ENCODE data around the gene KCNMA1.

Gene KCNMA1

DNA sequence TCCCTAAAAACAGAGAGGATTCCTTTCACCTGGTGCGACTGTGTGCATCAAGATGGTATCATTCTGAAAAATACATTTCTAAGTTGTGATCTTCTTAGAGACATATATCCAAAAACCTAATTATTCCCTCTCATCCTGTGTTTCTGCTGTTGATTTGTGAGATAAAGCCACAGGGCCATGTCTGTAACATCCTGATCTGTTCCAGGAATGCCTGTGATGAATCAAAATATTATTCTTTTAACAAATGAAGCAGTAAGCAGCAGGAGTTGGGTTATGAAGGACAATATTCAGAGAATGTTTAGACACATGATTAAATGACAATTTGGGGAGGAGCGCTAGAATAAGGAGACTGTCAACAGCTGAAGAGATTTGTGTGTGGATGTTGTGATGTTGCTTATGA is 731.4 kb downstream of the KCNMA1 start:
- Histone ChIP-seq H3K4me3 (ENCODE audit: insufficient read depth, low read length, poor library complexity, severe bottlenecking) (no peak overlapping the region), H2AFZ (ENCODE audit: low read depth, low read length, severe bottlenecking) (no peak overlapping the region), H3K4me2 (ENCODE audit: low read depth, low read length, poor library complexity, severe bottlenecking) (no peak overlapping the region), H3K36me3 (ENCODE audit: low read length) (no peaks in the 10 kb centered on the region), H3K79me2 (ENCODE audit: insufficient read depth, low read length) (no peaks in the 10 kb centered on the region), H4K20me1 (ENCODE audit: low read depth, low read length) (no peaks in the 10 kb centered on the region), H3K9ac (ENCODE audit: low read length) (no peak overlapping the region), H3K9me2 (replicated peaks; ENCODE audit: insufficient read depth, low read length) (no peaks in the 10 kb centered on the region), H3K9me3 (ENCODE audit: insufficient read depth, low read length) (no peaks in the 10 kb centered on the region), H3K27me3 (ENCODE audit: low read length) (no peaks in the 10 kb centered on the region), H3K27ac (ENCODE audit: low read depth, low read length) (no peak overlapping the region), H3F3A (ENCODE audit: insufficient read depth) (no peaks in the 10 kb centered on the region)
- TF ChIP-seq EZH2phosphoT487 (conservative IDR thresholded peaks at IDR 0.05; ENCODE audit: low read length): no peak
- TF ChIP-seq, protein P1, sequence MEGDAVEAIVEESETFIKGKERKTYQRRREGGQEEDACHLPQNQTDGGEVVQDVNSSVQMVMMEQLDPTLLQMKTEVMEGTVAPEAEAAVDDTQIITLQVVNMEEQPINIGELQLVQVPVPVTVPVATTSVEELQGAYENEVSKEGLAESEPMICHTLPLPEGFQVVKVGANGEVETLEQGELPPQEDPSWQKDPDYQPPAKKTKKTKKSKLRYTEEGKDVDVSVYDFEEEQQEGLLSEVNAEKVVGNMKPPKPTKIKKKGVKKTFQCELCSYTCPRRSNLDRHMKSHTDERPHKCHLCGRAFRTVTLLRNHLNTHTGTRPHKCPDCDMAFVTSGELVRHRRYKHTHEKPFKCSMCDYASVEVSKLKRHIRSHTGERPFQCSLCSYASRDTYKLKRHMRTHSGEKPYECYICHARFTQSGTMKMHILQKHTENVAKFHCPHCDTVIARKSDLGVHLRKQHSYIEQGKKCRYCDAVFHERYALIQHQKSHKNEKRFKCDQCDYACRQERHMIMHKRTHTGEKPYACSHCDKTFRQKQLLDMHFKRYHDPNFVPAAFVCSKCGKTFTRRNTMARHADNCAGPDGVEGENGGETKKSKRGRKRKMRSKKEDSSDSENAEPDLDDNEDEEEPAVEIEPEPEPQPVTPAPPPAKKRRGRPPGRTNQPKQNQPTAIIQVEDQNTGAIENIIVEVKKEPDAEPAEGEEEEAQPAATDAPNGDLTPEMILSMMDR (IDR thresholded peaks at IDR 0.05; ENCODE audit: insufficient read depth, low read length, poor library complexity, severe bottlenecking): no peak

DNA sequence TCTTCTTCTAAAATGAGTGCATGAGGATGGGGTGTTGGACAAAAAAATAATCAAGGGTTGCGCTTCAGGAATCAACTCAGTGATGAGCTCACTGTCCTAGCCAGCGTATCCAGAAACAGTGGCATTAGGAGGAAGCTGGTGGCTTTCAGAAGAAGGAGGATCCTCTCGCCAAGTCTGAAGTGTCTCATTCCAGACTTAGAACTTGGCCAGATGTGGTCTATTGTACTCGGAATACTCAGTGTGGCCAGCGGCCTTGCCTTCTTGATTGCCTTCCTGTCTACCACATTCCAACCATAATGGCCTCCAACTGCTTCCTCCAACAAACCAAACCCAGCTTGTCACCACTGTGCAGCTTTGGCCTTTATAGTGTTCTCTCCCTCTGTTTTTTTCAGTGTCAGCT is 732.4 kb downstream of the KCNMA1 start:
- Histone ChIP-seq H4K20me1 (ENCODE audit: low read depth, low read length) (no peaks in the 10 kb centered on the region), H3K9me3 (ENCODE audit: insufficient read depth, low read length) (no peaks in the 10 kb centered on the region), H3K79me2 (ENCODE audit: insufficient read depth, low read length) (no peaks in the 10 kb centered on the region), H3K27me3 (ENCODE audit: low read length) (no peaks in the 10 kb centered on the region), H3K27ac (ENCODE audit: low read depth, low read length) (no peak overlapping the region), H3K9me2 (replicated peaks; ENCODE audit: insufficient read depth, low read length) (no peaks in the 10 kb centered on the region), H3K4me3 (ENCODE audit: insufficient read depth, low read length, poor library complexity, severe bottlenecking) (no peak overlapping the region), H3K36me3 (ENCODE audit: low read length) (no peaks in the 10 kb centered on the region), H2AFZ (ENCODE audit: low read depth, low read length, severe bottlenecking) (no peak overlapping the region), H3K4me2 (ENCODE audit: low read depth, low read length, poor library complexity, severe bottlenecking) (no peak overlapping the region), H3F3A (ENCODE audit: insufficient read depth) (no peaks in the 10 kb centered on the region), H3K9ac (ENCODE audit: low read length) (no peak overlapping the region)
- no peak for TF ChIP-seq EZH2phosphoT487 (conservative IDR thresholded peaks at IDR 0.05; ENCODE audit: low read length)
- TF ChIP-seq, protein P1 (IDR thresholded peaks at IDR 0.05; ENCODE audit: insufficient read depth, low read length, poor library complexity, severe bottlenecking): no peak

DNA sequence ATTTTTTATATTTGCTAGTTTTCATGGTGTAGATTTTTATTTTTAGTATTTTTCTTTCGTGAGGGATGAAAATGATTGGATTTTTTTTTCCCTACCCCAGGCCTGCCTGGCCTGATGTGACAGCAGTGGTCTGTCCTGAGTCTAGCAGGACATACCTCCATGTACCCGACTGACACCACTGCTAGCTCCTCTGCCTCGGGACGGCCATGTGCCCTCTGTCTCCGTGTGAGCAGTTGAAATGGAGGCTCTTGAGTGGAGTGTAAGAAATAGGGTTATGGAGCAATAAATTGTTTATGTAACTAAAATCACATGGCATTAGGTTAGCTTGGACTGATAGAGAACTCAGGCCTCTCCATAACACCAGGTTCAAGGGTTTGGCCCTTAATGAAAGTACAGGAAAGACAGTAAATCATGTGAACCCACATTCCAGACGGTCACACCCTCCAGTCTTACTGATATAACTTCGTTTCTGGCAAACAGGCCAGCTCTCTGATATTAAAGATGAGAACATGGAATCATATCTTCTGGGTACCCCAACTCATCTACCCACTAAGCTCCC is 734.1 kb downstream of the KCNMA1 start:
- no peaks in the 10 kb centered on the region for H3K9me3 ChIP-seq (ENCODE audit: insufficient read depth, low read length)
- TF ChIP-seq EZH2phosphoT487 (conservative IDR thresholded peaks at IDR 0.05; ENCODE audit: low read length): no peak
- TF ChIP-seq, protein P1 (IDR thresholded peaks at IDR 0.05; ENCODE audit: insufficient read depth, low read length, poor library complexity, severe bottlenecking): no peak
- no peaks in the 10 kb centered on the region for H4K20me1 ChIP-seq (ENCODE audit: low read depth, low read length)
- H3K4me2 ChIP-seq (ENCODE audit: low read depth, low read length, poor library complexity, severe bottlenecking): no peak overlapping the region
- H3K36me3 ChIP-seq (ENCODE audit: low read length): no peaks in the 10 kb centered on the region
- no peaks in the 10 kb centered on the region for H3K27me3 ChIP-seq (ENCODE audit: low read length)
- no peak overlapping the region for H3K27ac ChIP-seq (ENCODE audit: low read depth, low read length)
- no peak overlapping the region for H3K9ac ChIP-seq (ENCODE audit: low read length)
- no peaks in the 10 kb centered on the region for H3K79me2 ChIP-seq (ENCODE audit: insufficient read depth, low read length)
- no peaks in the 10 kb centered on the region for H3K9me2 ChIP-seq (replicated peaks; ENCODE audit: insufficient read depth, low read length)
- no peak overlapping the region for H2AFZ ChIP-seq (ENCODE audit: low read depth, low read length, severe bottlenecking)
- H3K4me3 ChIP-seq (ENCODE audit: insufficient read depth, low read length, poor library complexity, severe bottlenecking): no peak overlapping the region
- no peaks in the 10 kb centered on the region for H3F3A ChIP-seq (ENCODE audit: insufficient read depth)

Measured in SU-DHL-6 (cell line).